Measurements from ENCODE around the gene OR1L6.

GRCh38 chr9:122785269-122785668, 43.2 kb downstream of the OR1L6 start:
- no peak for TF ChIP-seq CTCF (conservative IDR thresholded peaks at IDR 0.05 in 1 of 2, IDR thresholded peaks at IDR 0.05 in 1 of 2; ENCODE audit: extremely low read depth in 1 of 2, insufficient read depth in 1 of 2, low read depth in 1 of 2, low read length in 2 of 2)
- TF ChIP-seq EZH2 (IDR thresholded peaks at IDR 0.05; ENCODE audit: borderline replicate concordance, low read length): no peak

All from mammary epithelial cell (primary cell).